Muscle of arm (tissue), 12 donors: ENCODE data around the gene MYL3. TPM values are rescaled to one million over a fixed set of nuclear protein-coding genes. Genes with fewer than 3 reads are reported as not detected.
"Not testable (repeated sequence)": the region's sequence is repeated elsewhere in the genome, so short reads cannot be mapped to it uniquely, and the experiment has no call there.

ENCODE experiments used
- DNase-seq: peaks from one replicate; pipeline ENCODE4 v3.0.0-alpha.2; 2013
- polyA plus RNA-seq, 12 donors: library from polyadenylated mRNA; unstranded; fragments of 120-200 nt; gene quantifications; one replicate each; pipeline ENCODE4 v1.2.1, GENCODE V29; 2013; ENCODE audit not compliant: insufficient read length in 12 of 12

The MYL3 gene
- polyA plus RNA-seq, 12 donors = 125 to 694 (median 337) TPM; not detected in 1

DNA sequence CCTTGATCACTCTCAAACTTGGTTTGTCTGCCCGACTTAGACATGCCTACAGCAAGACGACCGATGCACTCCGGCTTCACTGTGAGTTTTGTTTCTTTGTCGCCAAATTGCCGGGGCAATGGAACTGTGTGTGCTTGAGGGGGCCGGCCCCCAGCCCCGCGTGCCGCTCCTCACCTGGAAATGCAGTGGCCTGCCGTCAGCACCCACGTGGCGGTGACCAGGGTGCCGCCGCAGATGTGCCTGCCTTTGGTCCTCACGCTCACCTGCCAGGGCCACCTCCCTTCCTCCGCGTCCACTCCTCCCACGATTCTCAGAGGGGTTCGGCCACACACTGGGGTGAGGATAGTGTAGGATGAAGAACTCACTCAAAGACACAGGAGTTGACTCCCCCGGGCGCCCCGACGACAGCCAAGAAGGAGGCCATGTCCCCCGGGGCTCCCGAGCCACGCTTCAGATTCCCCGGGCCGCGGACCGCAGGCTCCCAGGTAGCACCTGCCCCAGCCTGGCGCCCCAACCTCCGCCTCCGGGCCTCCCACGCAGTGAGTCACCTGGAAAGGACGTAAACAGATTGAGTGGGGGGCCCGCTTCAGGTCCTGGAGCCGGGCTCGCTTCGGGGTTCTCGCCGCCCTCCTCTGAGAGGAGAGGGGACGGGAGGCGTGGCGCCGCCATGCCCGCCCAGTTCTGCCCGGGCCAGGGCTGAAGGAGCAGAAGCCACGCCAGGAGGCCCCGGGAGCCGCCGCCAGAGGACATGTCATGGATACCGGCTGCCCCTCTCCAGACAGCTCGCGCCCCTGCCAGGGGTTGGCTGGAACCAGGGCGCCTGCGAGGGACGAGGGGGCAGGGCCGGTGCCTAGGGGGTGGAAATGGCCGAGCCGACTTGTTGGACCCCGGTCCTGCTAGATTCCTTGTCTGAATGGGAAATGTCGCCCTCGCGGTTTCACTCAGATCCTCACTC is 29.6 kb downstream of the MYL3 start:
- DNase-seq = no peak

DNA sequence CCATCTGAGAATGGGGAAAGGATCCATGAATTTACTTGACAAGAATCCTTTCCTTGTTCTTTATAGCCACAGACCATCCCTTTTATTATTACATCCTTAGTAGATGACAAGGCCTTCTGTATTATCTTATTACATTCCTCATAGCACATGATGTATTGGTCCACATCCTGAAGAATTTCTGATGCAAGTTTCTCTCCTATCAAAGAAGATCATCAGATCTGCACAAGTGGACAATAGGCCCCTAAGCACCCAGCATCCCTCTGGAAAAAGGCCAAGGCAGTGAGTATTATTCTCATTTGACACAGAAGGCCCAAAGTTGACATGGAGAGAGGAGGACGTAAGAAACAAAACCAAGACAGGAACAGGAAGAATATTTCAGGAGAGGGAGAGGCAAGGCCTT is 31.4 kb downstream of the MYL3 start:
- no peak for DNase-seq

DNA sequence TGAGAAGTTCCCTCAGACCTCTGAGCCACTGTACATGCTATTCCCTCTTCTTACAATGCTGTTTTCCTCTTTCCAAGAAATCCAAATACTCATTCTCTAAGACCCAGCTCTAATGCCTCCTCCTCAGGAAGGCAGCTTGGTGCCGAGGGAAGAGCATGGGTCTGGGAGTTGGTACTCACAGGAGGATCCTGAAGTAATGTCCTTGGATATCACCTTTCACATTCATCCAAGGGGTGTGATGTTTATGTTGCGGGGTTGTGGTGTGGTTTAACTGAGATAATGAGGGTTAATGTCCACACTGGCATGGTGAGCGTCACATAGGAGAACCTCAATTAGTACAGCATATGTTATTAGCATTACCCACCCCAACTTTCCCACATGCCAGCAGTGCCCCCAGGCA is 31.9 kb downstream of the MYL3 start:
- no peak for DNase-seq

DNA sequence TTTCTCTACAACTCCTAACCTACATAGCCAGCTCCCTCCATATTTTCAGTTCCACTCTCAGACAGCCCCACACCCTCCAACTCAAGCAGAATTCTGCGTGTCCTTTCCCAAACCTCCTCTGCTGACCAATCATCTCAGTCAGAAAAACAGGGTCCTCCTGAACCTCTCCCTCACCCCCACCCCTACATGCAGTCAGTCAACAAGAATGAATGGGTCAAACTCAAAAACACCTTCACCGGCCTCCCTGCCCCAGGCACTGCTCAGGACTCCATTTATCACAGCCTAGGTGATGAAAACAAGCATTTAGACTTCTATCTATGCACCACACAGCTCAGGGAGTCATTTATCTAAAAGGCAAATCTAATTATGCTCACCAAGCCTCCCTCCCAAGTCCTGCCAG is 32.4 kb downstream of the MYL3 start:
- DNase-seq = no peak

DNA sequence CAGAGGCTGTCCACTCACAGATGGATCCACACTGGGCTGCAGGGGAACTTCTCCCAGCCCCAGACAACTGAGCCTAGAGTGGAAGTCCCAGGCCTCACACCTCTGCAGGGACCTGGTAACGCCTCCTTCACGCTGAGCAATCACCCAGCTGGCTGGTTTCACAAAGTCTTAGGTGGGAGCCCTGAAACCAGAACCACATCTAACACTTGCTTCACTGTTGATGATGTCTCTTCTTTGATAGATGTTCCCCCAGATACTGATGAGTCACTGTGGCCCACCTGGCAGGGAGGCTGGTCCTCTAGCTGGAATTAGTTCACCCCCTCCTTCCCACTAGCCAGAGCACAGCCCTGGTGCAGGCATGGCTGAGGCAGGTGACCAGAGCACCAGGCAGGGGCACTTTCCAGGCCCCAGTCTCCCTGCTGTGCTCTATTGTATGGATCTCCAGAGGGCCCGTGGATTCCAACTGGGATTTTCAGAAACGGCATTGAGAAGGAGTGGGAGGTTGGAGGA is 33.5 kb downstream of the MYL3 start:
- DNase-seq = no peak

DNA sequence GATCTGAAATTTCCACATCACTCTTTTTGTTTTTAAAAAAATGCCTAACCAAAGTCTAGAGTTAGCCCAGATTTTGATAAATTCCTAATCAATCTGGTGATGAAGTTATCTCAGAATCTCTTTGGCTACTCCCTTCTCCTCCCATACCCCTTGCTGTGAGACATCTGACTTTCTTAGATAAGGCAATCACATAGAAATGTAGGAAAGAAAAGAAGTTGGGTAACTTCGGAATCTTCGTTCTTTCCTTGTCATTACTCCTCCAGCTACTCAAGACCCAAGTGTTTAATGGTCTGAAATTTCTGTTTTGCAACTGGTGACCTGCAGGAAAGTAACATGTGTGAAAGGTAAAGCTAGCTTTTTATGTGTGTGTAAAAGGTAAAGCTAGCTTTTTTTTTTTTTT is 37.8 kb downstream of the MYL3 start:
- DNase-seq = no peak

DNA sequence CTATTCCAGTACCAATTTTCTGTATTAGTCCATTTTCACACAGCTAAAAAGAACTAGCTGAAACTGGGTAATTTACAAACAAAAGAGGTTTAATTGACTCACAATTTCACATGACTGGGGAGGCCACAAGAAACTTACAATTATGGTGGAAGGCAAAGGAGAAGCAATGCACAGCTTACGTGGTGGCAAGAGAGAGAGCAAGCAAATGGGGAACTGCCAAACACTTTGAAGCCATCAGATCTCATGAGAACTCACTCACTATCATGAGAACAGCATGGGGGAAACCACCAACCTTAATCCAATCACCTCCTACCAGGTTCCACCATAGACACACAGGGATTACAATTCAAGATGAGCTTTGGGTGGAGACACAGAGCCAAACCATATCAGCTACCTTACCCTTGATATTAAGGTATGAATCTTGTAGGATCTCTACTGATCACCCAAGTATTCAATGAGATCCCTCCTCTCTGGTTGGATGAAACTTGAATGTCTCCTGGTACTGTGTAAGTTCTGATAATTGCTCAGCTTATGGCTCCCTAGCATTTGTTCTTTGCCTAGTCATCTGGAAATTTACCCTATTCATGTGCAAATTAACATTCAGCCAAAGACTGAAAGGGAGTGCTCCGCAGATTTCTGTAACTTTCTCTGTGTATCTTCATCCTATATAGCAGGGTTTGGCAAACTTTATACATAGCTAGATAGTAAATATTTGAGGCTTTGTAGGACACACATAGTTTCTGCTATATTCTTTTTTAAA is 38.9 kb downstream of the MYL3 start:
- DNase-seq = no peak

DNA sequence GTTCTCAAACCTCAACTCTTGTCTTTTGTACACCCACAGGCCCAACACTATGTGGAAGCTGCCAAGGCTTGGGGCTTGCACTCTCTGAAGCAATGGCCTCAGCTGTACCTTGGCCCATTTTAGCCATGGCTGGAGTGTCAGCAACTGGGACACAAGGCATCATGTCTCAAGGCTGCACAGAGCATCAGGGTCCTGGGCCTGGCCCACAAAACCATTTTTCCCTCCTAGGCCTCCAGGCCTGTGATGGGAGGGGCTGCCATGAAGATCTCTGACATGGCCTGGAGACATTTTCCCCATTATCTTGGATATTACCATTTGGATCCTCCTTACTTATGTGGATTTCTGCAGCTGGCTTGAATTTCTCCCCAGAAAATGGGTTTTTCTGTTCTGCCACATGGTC is 39.9 kb downstream of the MYL3 start:
- DNase-seq = not testable (repeated sequence)

DNA sequence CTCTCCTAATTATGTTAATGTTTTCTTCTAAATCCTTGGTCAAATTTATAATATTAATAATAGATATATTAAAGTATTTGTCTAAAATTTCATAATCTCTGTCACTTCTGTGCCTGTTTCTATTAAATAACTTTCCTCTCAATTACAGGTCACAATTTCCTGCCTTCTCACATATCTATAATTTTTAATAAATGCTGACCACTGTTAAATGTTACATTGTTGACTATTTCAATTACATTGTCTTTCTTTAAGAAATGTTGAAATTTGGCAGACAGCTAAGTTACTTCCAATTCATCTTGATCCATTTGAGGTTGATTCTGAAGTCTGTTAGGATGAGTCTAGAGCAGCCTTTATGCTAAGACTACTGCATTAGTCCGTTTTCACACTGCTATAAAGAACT is 41.7 kb downstream of the MYL3 start:
- DNase-seq = no peak

DNA sequence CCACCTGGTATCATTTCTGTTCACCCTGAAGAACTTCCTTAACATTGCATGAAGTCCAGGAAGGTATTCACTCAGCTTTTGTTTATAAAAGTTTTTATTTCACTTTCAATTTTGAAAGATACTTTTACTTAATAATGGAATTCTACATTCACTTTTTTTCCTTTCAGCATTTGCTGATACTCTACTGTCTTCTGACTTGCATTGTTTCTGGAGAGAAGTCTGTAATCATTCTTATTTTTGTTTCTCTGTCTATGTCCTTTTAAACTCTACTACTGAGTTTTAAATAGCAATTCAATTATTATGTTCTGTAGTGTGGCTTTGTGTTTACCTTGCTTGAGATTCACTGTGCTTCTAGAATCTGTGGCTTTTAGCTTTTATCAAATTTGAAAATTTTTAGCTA is 42.4 kb downstream of the MYL3 start:
- DNase-seq = no peak

DNA sequence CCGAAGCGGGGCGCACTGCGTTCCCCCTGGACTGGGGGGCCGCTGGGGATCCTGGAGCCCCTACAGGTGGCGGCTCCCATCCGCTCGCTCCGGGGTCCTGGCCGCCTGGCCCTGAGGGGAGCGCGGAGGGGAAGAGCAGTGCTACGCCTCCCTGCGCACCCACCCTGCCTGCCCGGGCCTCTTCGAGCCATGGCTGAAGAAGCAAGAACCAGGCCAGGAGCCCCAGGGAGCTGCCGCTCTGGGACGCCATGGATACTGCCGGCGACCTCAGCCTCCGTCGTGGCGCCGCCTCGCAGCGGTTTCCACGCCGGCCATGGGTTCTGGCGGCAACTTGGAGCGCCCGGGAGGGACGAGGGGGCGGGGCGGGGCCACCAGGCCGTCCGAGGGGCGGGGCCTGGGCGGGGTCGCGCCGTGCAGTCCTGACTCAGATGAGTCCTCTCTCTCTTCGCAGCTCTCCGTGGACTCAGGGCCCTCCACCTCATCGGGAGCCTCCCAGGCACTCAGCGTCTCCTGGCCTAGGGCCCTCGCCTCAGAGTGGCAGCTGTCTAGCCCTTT is 50.9 kb downstream of the MYL3 start:
- DNase-seq = peak; percentile 42

DNA sequence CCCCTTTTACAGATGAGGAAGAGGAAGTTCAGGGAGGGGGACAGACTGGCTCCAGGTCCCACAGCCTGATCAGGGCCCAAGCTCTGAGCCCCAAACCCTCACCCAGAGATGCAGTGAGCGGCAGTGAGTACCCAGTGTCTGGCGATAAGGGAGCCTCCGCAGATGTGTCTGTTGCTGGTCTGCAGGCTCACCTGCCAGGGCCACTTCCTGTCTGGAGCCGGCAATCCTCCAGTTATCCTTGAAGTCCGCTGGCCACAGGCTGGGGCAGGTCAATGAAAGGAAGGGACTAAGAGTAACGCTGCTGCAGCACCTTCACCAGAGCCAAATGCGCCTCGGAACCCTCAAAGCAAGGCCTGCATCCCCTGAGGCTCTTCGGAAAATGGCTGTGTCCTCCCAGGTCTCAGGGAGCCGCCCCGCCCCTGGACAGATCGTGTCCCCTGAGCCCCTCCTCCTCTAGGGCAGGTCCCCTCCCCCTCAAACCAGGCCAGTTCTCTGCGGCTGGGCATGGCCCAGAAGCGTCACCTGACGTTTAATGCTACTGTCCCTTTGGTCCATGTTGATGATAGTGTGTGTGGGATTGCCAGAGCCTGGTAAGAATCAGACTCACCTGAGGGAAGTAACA is 51.5 kb downstream of the MYL3 start:
- DNase-seq = no peak

DNA sequence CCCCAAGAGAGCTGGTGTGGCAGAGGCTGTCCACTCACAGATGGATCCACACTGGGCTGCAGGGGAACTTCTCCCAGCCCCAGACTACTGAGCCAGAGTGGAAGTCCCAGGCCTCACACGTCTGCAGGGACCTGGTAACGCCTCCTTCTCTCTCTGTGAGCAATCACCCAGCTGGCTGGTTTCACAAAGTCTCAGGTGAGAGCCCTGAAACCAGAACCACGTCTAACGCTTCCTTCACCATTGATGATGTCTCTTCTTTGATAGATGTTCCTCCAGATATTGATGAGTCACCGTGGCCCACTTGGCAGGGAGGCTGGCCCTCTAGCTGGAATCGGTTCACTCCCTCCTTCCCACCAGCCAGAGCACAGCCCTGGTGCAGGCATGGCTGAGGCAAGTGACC is 54.5 kb downstream of the MYL3 start:
- not testable (repeated sequence) for DNase-seq

Other genes starting within 250 kb of the MYL3 start
- gene ALS2CL, start 169.8 kb downstream of the MYL3 start, polyA plus RNA-seq = 10 to 100 TPM in 2 of 12 donors, 1 to 10 TPM in 9, not detected in 1; 3.1 to 24.7 (median 6.7) TPM
- gene TMIE, start 162.1 kb downstream of the MYL3 start, polyA plus RNA-seq = 1 to 10 TPM in 2 of 12 donors, under 1 TPM in 8, not detected in 2; 0.56 to 2.2 (median 0.82) TPM
- 1 to 10 TPM in 1 of 12 donors, under 1 TPM in 7, not detected in 4; 0.10 to 1.1 (median 0.20) TPM for gene PRSS50, start 145.6 kb downstream of the MYL3 start, polyA plus RNA-seq
- gene PTH1R, start 14.3 kb upstream of the MYL3 start, polyA plus RNA-seq = 100 to 1,000 TPM in 1 of 12 donors, 10 to 100 TPM in 3, 1 to 10 TPM in 7, not detected in 1; 5.6 to 130 (median 9.3) TPM
- gene CCDC12, start 113.3 kb upstream of the MYL3 start, polyA plus RNA-seq = 10 to 100 TPM in 11 of 12 donors, not detected in 1; 28.1 to 48.9 (median 33.5) TPM
- 10 to 100 TPM in 10 of 12 donors, 1 to 10 TPM in 1, not detected in 1; 8.7 to 57.5 (median 12.1) TPM for gene NBEAL2, start 116.2 kb upstream of the MYL3 start, polyA plus RNA-seq